ENCODE measurements around the gene RNGTT.
"Not testable (repeated sequence)": the region's sequence is repeated elsewhere in the genome, so short reads cannot be mapped to it uniquely, and the experiment has no call there.

The RNGTT gene

GRCh38 chr6:89002523-89002922, 39.1 kb upstream of the RNGTT start:
- DNase-seq (ENCODE audit: low read depth, low spot score), result no peak
- Histone ChIP-seq H3K27ac (no peak overlapping the region), H3K9me3 (ENCODE audit: low read depth, low read length) (no peaks in the 10 kb centered on the region), H3K36me3 (ENCODE audit: insufficient read depth, low read length) (no peaks in the 10 kb centered on the region), H3K9ac (ENCODE audit: insufficient read length) (no peak overlapping the region), H3K4me3 (no peak overlapping the region)
- TF ChIP-seq POLR2AphosphoS5 (IDR thresholded peaks at IDR 0.05; ENCODE audit: borderline replicate concordance, low read depth, low read length) (no peak), EZH2 (IDR thresholded peaks at IDR 0.05) (no peak)

- Histone ChIP-seq H3K36me3 (ENCODE audit: insufficient read depth, low read length) (no peaks in the 10 kb centered on the region), H3K27ac (no peak overlapping the region), H3K4me3 (no peak overlapping the region), H3K9me3 (ENCODE audit: low read depth, low read length) (no peaks in the 10 kb centered on the region), H3K9ac (ENCODE audit: insufficient read length) (no peak overlapping the region)
- no peak for DNase-seq (ENCODE audit: low read depth, low spot score)
- TF ChIP-seq FOXP2 (optimal IDR thresholded peaks at IDR 0.05; ENCODE audit: control extremely low read depth, extremely low read length, insufficient read depth), result no peak
- TF ChIP-seq POLR2AphosphoS5 (IDR thresholded peaks at IDR 0.05; ENCODE audit: borderline replicate concordance, low read depth, low read length), result no peak
- TF ChIP-seq EZH2 (IDR thresholded peaks at IDR 0.05), result no peak
Measured at GRCh38 chr6:88997327-88997726, 33.9 kb upstream of the RNGTT start.

GRCh38 chr6:88992741-88993552, 29.5 kb upstream of the RNGTT start:
- H3K9me3 ChIP-seq (ENCODE audit: low read depth, low read length), result no peaks in the 10 kb centered on the region
- no peak for DNase-seq (ENCODE audit: low read depth, low spot score)
- H3K9ac ChIP-seq (ENCODE audit: insufficient read length), result no peak overlapping the region
- H3K36me3 ChIP-seq (ENCODE audit: insufficient read depth, low read length), result no peaks in the 10 kb centered on the region
- no peak overlapping the region for H3K4me3 ChIP-seq
- TF ChIP-seq POLR2AphosphoS5 (IDR thresholded peaks at IDR 0.05; ENCODE audit: borderline replicate concordance, low read depth, low read length), result no peak
- TF ChIP-seq EZH2 (IDR thresholded peaks at IDR 0.05), result no peak
- TF ChIP-seq FOXP2 (optimal IDR thresholded peaks at IDR 0.05; ENCODE audit: control extremely low read depth, extremely low read length, insufficient read depth), result no peak
- no peak overlapping the region for H3K27ac ChIP-seq

- Histone ChIP-seq H3K9me3 (ENCODE audit: low read depth, low read length) (no peaks in the 10 kb centered on the region), H3K36me3 (ENCODE audit: insufficient read depth, low read length) (no peaks in the 10 kb centered on the region), H3K9ac (ENCODE audit: insufficient read length) (no peak overlapping the region), H3K4me3 (no peak overlapping the region), H3K27ac (no peak overlapping the region)
- DNase-seq (ENCODE audit: low read depth, low spot score), result no peak
- TF ChIP-seq POLR2AphosphoS5 (IDR thresholded peaks at IDR 0.05; ENCODE audit: borderline replicate concordance, low read depth, low read length) (no peak), EZH2 (IDR thresholded peaks at IDR 0.05) (no peak), FOXP2 (optimal IDR thresholded peaks at IDR 0.05; ENCODE audit: control extremely low read depth, extremely low read length, insufficient read depth) (no peak)
Measured at GRCh38 chr6:88989215-88989614, 25.8 kb upstream of the RNGTT start.

- TF ChIP-seq POLR2AphosphoS5 (IDR thresholded peaks at IDR 0.05; ENCODE audit: borderline replicate concordance, low read depth, low read length), result no peak
- no peak overlapping the region for H3K27ac ChIP-seq
- DNase-seq (ENCODE audit: low read depth, low spot score), result no peak
Measured at GRCh38 chr6:88987922-88988321, 24.5 kb upstream of the RNGTT start.

GRCh38 chr6:88985901-88986300, 22.5 kb upstream of the RNGTT start:
- no peak for TF ChIP-seq POLR2AphosphoS5 (IDR thresholded peaks at IDR 0.05; ENCODE audit: borderline replicate concordance, low read depth, low read length)
- TF ChIP-seq EZH2 (IDR thresholded peaks at IDR 0.05), result no peak
- no peak for TF ChIP-seq FOXP2 (optimal IDR thresholded peaks at IDR 0.05; ENCODE audit: control extremely low read depth, extremely low read length, insufficient read depth)
- Histone ChIP-seq H3K27ac (no peak overlapping the region), H3K9ac (ENCODE audit: insufficient read length) (no peak overlapping the region), H3K9me3 (ENCODE audit: low read depth, low read length) (no peaks in the 10 kb centered on the region), H3K36me3 (ENCODE audit: insufficient read depth, low read length) (no peaks in the 10 kb centered on the region), H3K4me3 (no peak overlapping the region)
- DNase-seq (ENCODE audit: low read depth, low spot score), result no peak

More at GRCh38 chr6:88987922-88988321, 24.5 kb upstream of the RNGTT start:
- H3K9ac ChIP-seq (ENCODE audit: insufficient read length), result no peak overlapping the region
- H3K36me3 ChIP-seq (ENCODE audit: insufficient read depth, low read length), result no peaks in the 10 kb centered on the region
- H3K4me3 ChIP-seq, result no peak overlapping the region
- H3K9me3 ChIP-seq (ENCODE audit: low read depth, low read length), result no peaks in the 10 kb centered on the region

- TF ChIP-seq EZH2 (IDR thresholded peaks at IDR 0.05), result no peak
- TF ChIP-seq POLR2AphosphoS5 (IDR thresholded peaks at IDR 0.05; ENCODE audit: borderline replicate concordance, low read depth, low read length), result no peak
- TF ChIP-seq FOXP2 (optimal IDR thresholded peaks at IDR 0.05; ENCODE audit: control extremely low read depth, extremely low read length, insufficient read depth), result no peak
- H3K27ac ChIP-seq, result no peak overlapping the region
- no peak overlapping the region for H3K4me3 ChIP-seq
Measured at GRCh38 chr6:88984606-88985005, 21.2 kb upstream of the RNGTT start.

GRCh38 chr6:88984152-88984551, 20.7 kb upstream of the RNGTT start:
- TF ChIP-seq POLR2AphosphoS5 (IDR thresholded peaks at IDR 0.05; ENCODE audit: borderline replicate concordance, low read depth, low read length) (no peak), EZH2 (IDR thresholded peaks at IDR 0.05) (no peak), FOXP2 (optimal IDR thresholded peaks at IDR 0.05; ENCODE audit: control extremely low read depth, extremely low read length, insufficient read depth) (no peak)
- H3K4me3 ChIP-seq, result no peak overlapping the region
- H3K36me3 ChIP-seq (ENCODE audit: insufficient read depth, low read length), result no peaks in the 10 kb centered on the region
- no peak overlapping the region for H3K27ac ChIP-seq
- no peak for DNase-seq (ENCODE audit: low read depth, low spot score)
- no peak overlapping the region for H3K9ac ChIP-seq (ENCODE audit: insufficient read length)
- H3K9me3 ChIP-seq (ENCODE audit: low read depth, low read length), result no peaks in the 10 kb centered on the region

More at GRCh38 chr6:88984606-88985005, 21.2 kb upstream of the RNGTT start:
- DNase-seq (ENCODE audit: low read depth, low spot score), result no peak
- Histone ChIP-seq H3K9me3 (ENCODE audit: low read depth, low read length) (no peaks in the 10 kb centered on the region), H3K9ac (ENCODE audit: insufficient read length) (no peak overlapping the region), H3K36me3 (ENCODE audit: insufficient read depth, low read length) (no peaks in the 10 kb centered on the region)

- no peak for DNase-seq (ENCODE audit: low read depth, low spot score)
- H3K9ac ChIP-seq (ENCODE audit: insufficient read length), result no peak overlapping the region
- no peak overlapping the region for H3K27ac ChIP-seq
- H3K9me3 ChIP-seq (ENCODE audit: low read depth, low read length), result no peaks in the 10 kb centered on the region
- no peak overlapping the region for H3K4me3 ChIP-seq
- TF ChIP-seq POLR2AphosphoS5 (IDR thresholded peaks at IDR 0.05; ENCODE audit: borderline replicate concordance, low read depth, low read length) (no peak), EZH2 (IDR thresholded peaks at IDR 0.05) (no peak), FOXP2 (optimal IDR thresholded peaks at IDR 0.05; ENCODE audit: control extremely low read depth, extremely low read length, insufficient read depth) (no peak)
- H3K36me3 ChIP-seq (ENCODE audit: insufficient read depth, low read length), result no peaks in the 10 kb centered on the region
Measured at GRCh38 chr6:88983532-88983931, 20.1 kb upstream of the RNGTT start.

- H3K27ac ChIP-seq, result peak overlapping the region; percentile 19; the same call in 1 of the 2 replicates
- not testable (repeated sequence) for H3K4me3 ChIP-seq; H3K9ac ChIP-seq (ENCODE audit: insufficient read length); H3K9me3 ChIP-seq (ENCODE audit: low read depth, low read length); H3K36me3 ChIP-seq (ENCODE audit: insufficient read depth, low read length); DNase-seq (ENCODE audit: low read depth, low spot score)
Measured at GRCh38 chr6:88983129-88983528, 19.7 kb upstream of the RNGTT start.
